Naive thymus-derived CD8-positive, alpha-beta T cell (primary cell): ENCODE measurements around the gene PANK2. TPM values are rescaled to one million over a fixed set of nuclear protein-coding genes. Genes with fewer than 3 reads are reported as not detected.
"Not testable (repeated sequence)": the region's sequence is repeated elsewhere in the genome, so short reads cannot be mapped to it uniquely, and the experiment has no call there.

Source experiments
- ATAC-seq, 2 donors: fragments of 150-1000 bp; cut with Tn5 transposase in 1 of 2; sonication (Bioruptor Pico), chemical (Tn5 transposase) in 1 of 2; 1 replicate in 1 of 2; 2 replicates in 1 of 2; pipeline ENCODE4 v1.10.0; 2021; ENCODE audit warnings: mild to moderate bottlenecking in 2 of 2, moderate library complexity in 2 of 2
- POLR2A ChIA-PET: fragments of 350-600 bp; sonication (Branson Sonifier 250); formaldehyde crosslinking; loops from one replicate; lab custom pipeline; 2021; ENCODE audit warnings: antibody characterized with exemption; lab: Charles Lee
- DNase-seq, 10 donors: peaks; one replicate each; pipeline versions ENCODE4 v3.0.0 to v3.0.0-alpha.2; 2020 to 2022
- H3K27ac Mint-ChIP-seq, 10 donors: one replicate each; pipeline ENCODE4 v1.8.0; 2020 to 2022; ENCODE audit warnings: mild to moderate bottlenecking in 10 of 10, mixed read lengths in 10 of 10, moderate library complexity in 4 of 10, inconsistent platforms in 1 of 10
- H3K27me3 Mint-ChIP-seq, 5 donors: one replicate each; pipeline ENCODE4 v1.8.0; 2021 to 2022; ENCODE audit warnings: mixed read lengths in 5 of 5
- H3K36me3 Mint-ChIP-seq, 3 donors: one replicate each; pipeline ENCODE4 v1.8.0; 2020 to 2022; ENCODE audit warnings: mixed read lengths in 3 of 3, mild to moderate bottlenecking in 2 of 3, inconsistent platforms in 1 of 3
- H3K4me1 Mint-ChIP-seq, 4 donors: one replicate each; pipeline ENCODE4 v1.8.0; 2021 to 2022; ENCODE audit warnings: mixed read lengths in 4 of 4
- H3K4me3 Mint-ChIP-seq, 10 donors: one replicate each; pipeline ENCODE4 v1.8.0; 2020 to 2022; ENCODE audit warnings: mild to moderate bottlenecking in 10 of 10, mixed read lengths in 10 of 10, moderate library complexity in 6 of 10, inconsistent platforms in 1 of 10
- H3K9me3 Mint-ChIP-seq, 9 donors: one replicate each; pipeline ENCODE4 v1.8.0; 2020 to 2022; ENCODE audit warnings: mixed read lengths in 9 of 9, mild to moderate bottlenecking in 3 of 9, inconsistent platforms in 1 of 9, moderate library complexity in 1 of 9
- polyA plus RNA-seq, 3 donors: library from polyadenylated mRNA; unstranded; fragments of 300-500 nt; fragmentation: Illumina TruSeq; gene quantifications; one replicate each; pipeline ENCODE4 v1.2.3, GENCODE V29; 2021
- total RNA-seq, 8 experiments: library from RNA in 2 of 8; stranded (reverse) in 2 of 8; gene quantifications; one replicate each; pipeline ENCODE4 v1.2.3 and lab custom pipeline; 2021 to 2026

PANK2 gene
- total and polyA plus RNA-seq, 5 experiments from 2014 or later = 32.9 to 72.5 (median 36.8) TPM

DNA sequence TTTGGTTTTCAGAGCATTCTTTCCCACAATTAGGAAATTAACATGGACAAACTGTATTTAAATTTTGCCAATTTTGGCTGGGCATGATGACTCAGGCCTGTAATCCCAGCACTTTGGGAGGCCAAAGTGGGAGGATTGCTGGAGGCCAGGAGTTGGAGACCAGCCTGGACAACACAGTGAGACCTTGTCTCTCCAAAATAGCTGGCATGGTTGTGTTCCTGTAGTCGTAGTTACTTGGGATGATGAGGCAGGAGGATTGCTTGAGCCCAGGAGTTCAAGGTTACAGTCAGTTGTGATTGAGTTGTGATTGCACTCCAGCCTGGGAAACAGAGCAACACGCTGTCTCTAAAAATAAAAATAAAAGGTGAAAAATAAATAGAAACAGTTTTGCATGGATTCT is 15.0 kb downstream of the PANK2 start:
- ATAC-seq (no peak), DNase-seq (no peak)
- peaks cover 24 to 80% (median 66%) of the 10 kb centered on the region in 4 donors for H3K4me1 Mint-ChIP-seq
- POLR2A ChIA-PET = no interaction called here
- peak overlapping the region in 4 of 10 donors; percentile 33 to 77 (median 62) for H3K27ac Mint-ChIP-seq
- no peaks in the 10 kb centered on the region for H3K9me3 Mint-ChIP-seq
- no peak overlapping the region for H3K4me3 Mint-ChIP-seq
- H3K36me3 Mint-ChIP-seq = peaks cover 0 to 29% (median 3%) of the 10 kb centered on the region in 3 donors
- no peaks in the 10 kb centered on the region for H3K27me3 Mint-ChIP-seq

DNA sequence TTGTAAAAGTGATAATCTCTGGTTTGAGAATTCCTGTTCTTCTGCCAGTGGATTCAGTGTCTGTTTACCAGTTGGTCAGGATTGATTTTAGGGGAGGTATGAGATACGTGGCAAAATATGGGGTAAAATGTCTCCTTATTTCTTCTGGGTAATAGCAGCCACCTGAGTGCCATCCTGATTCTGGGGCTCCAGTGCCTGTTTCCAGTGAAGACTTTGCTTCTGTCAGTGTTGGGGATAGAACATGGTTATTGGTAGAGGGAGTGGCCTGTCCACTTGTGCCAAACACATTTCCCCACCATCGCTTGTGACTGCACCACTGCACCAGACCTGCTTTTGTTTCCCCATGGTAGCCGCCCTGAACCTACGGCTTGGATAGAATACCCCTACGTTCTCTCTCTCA is 15.7 kb downstream of the PANK2 start:
- Mint-ChIP-seq H3K4me1 (peaks cover 21 to 74% (median 60%) of the 10 kb centered on the region in 4 donors), H3K36me3 (peaks cover 0 to 35% (median 3%) of the 10 kb centered on the region in 3 donors), H3K4me3 (no peak overlapping the region), H3K27me3 (no peaks in the 10 kb centered on the region), H3K9me3 (no peaks in the 10 kb centered on the region), H3K27ac (peak overlapping the region; percentile 9 to 77 (median 44))
- ATAC-seq (no peak), DNase-seq (no peak)
- POLR2A ChIA-PET = no interaction called here

DNA sequence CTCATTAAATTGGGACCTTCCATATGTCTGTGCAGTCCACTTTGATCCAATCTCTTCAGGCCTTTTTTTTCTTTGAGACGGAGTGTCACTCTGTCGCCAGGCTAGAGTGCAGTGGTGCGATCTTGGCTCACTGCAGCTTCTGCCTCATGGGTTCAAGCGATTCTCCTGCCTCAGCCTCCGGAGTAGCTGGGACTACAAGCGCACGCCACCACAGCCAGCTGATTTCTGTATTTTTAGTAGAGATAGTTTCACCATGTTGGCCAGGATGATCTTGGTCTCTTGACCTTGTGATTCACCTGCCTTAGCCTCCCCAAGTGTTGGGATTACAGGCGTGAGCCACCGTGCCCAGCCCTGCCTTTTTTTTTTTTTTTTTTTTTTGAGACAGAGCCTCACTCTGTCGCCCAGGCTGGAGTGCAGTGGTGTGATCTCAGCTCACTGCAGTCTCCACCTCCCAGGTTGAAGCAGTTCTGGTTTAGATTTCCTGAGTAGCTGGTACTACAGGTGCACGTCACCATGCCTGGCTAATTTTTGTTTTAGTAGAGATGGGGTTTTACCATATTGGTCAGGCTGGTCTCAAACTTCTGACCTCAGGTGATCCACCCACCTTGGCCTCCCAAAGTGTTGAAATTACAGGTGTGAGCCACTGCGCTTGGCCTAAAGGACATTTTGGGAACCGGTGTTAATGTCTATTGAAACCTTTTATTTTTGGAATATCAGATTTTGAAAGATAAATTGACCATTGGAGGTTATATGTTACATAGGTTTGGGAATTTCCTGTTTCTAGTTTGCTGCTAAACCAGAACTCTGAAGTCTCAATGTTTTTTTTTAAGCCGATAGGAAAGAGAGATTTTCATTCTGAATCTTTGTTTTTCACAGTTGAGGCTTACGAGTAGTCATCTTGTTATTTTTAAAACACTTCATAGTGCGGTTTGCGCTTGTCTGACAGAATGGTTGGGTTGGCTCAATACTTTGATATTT is 17.8 kb downstream of the PANK2 start:
- Mint-ChIP-seq H3K4me1 (peaks cover 11 to 62% (median 44%) of the 10 kb centered on the region in 4 donors), H3K27ac (peak overlapping the region; percentile 40 to 95 (median 80)), H3K4me3 (peak overlapping the region; percentile 26 to 74 (median 46)), H3K36me3 (peaks cover 0 to 56% (median 9%) of the 10 kb centered on the region in 3 donors)
- not testable (repeated sequence) for H3K27me3 Mint-ChIP-seq, H3K9me3 Mint-ChIP-seq
- DNase-seq = peak in 2 of 10 donors; percentile 15 to 27
- ATAC-seq = peak; percentile 82 to 92
- POLR2A ChIA-PET = interaction anchor here (0.6 to 0.9 kb wide), 5 partner anchors 11 to 284 kb away, joined by 3 to 6 read pairs (median 5); no protein-coding TSS in a partner anchor

DNA sequence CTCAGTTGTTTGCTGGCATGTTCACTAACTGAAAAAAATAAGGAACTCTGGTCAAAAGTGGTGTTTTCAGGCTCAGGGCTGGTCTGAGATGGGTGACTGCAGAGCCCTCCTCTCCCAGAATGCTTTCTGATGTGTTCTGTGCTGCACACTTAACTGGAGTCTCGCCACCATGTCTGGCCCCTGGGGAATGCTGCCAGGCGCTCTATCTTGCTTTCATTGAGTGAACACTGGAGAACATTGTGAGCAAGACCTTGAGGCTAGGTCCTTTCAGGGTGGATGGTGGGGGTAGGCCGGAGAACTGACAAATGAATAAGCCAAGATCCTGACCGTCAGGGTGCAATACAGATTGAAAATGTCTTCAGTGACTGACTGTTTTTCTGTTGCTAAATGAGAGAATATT is 19.5 kb downstream of the PANK2 start:
- DNase-seq (no peak), ATAC-seq (no peak)
- peak overlapping the region in 1 of 10 donors; percentile 58 for H3K4me3 Mint-ChIP-seq
- peaks cover 8 to 54% (median 33%) of the 10 kb centered on the region in 4 donors for H3K4me1 Mint-ChIP-seq
- no peaks in the 10 kb centered on the region for H3K27me3 Mint-ChIP-seq
- no peaks in the 10 kb centered on the region for H3K9me3 Mint-ChIP-seq
- H3K27ac Mint-ChIP-seq = peak overlapping the region in 4 of 10 donors; percentile 28 to 88 (median 80)
- POLR2A ChIA-PET = no interaction called here
- H3K36me3 Mint-ChIP-seq = peaks cover 0 to 65% (median 21%) of the 10 kb centered on the region in 3 donors

DNA sequence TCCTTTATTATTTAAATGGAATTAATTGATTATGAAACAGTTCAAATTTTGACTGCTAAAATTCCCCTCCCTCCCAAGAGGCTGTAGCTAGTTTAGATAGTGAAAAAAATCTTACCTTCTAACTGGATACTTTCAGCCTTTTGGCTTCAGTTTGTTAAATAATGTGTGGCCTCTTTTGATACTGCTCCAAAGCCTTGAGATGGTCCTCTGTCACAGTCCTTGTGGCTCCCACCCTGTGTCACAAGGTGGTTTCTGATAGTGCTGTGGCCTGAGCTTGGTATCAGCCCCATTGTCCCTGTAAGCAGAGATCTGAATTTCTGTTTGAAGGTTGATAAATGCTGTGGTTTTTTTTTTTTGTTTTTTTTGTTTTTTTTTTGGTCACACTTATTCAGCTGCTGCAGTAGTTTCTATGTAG is 20.8 kb downstream of the PANK2 start:
- POLR2A ChIA-PET = interaction anchor here (0.6 kb wide), 1 partner anchor 131 kb away, joined by 3 read pairs; no protein-coding TSS in a partner anchor
- peaks cover 9 to 51% (median 25%) of the 10 kb centered on the region in 4 donors for H3K4me1 Mint-ChIP-seq
- peaks cover 0 to 75% (median 27%) of the 10 kb centered on the region in 3 donors for H3K36me3 Mint-ChIP-seq
- H3K27me3 Mint-ChIP-seq = no peaks in the 10 kb centered on the region
- H3K4me3 Mint-ChIP-seq = no peak overlapping the region
- H3K9me3 Mint-ChIP-seq = no peaks in the 10 kb centered on the region
- no peak for ATAC-seq
- peak overlapping the region in 5 of 10 donors; percentile 15 to 88 (median 53) for H3K27ac Mint-ChIP-seq
- no peak for DNase-seq

DNA sequence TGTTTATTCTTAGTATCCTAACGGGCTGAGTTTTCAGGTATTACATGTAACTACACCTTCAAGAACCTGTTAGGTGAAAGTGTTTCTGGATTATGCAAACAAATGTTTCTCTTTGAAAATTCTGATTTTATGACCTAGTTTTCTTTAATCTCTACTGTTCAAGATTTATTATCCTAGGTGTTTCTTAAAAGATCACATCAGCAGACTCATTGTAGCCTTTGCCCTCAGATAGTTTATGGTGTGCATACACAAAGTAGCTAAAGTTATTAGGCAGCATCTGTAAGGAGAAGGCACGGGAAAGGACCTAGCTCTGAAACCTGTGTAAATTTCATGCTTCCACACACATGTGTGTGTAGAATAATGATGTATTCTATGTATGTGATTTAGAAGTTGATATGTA is 21.7 kb downstream of the PANK2 start:
- no peak for ATAC-seq
- DNase-seq = no peak
- POLR2A ChIA-PET = no interaction called here
- Mint-ChIP-seq H3K4me1 (peaks cover 12 to 51% (median 28%) of the 10 kb centered on the region in 4 donors), H3K36me3 (peaks cover 0 to 84% (median 33%) of the 10 kb centered on the region in 3 donors), H3K4me3 (no peak overlapping the region), H3K27me3 (no peaks in the 10 kb centered on the region), H3K9me3 (no peaks in the 10 kb centered on the region), H3K27ac (peak overlapping the region in 1 of 10 donors; percentile 88)

DNA sequence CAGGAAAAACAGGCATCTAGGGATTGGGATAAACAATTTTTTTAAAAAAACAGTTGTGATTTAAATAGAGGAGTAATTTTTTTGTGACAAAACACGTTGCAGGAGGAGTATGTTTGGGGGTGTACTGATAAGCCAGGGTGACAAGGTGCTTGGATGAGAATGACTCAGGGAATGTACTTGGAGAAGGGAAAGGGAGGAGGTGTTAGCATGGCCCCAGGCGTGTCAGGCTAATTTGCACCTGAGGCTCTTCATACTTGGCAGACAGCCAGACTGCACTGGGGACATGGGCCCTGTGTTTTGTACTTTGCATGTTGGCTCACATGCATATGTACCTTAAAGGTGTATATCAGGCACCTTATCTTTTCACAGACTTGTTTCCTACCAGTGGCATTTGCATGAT is 22.8 kb downstream of the PANK2 start:
- ATAC-seq (no peak), DNase-seq (no peak)
- POLR2A ChIA-PET = no interaction called here
- Mint-ChIP-seq H3K4me1 (peaks cover 12 to 50% (median 31%) of the 10 kb centered on the region in 4 donors), H3K9me3 (no peaks in the 10 kb centered on the region), H3K27ac (peak overlapping the region in 3 of 10 donors; percentile 40 to 56 (median 54)), H3K27me3 (no peaks in the 10 kb centered on the region), H3K36me3 (peaks cover 0 to 95% (median 33%) of the 10 kb centered on the region in 3 donors), H3K4me3 (no peak overlapping the region)

DNA sequence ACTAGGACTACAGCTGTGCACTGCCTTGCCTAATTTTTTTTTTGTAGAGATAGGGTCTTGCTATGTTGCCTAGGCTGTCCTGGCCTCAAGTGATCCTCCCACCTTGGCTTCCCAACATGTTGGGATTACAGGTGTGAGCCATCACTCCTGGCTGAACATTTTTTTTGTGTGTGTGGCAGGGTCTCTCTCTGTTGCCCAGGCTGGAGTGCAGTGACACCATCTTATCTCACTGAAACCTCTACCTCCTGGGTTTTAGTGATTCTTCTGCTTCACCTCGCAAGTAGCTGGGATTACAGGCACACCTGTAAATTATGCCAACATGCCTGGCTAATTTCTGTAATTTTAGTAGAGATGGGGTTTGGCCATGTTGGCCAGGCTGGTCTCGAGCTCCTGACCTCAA is 25.3 kb downstream of the PANK2 start:
- POLR2A ChIA-PET = no interaction called here
- no peaks in the 10 kb centered on the region for H3K9me3 Mint-ChIP-seq
- H3K4me1 Mint-ChIP-seq = peaks cover 12 to 33% (median 25%) of the 10 kb centered on the region in 4 donors
- ATAC-seq = no peak
- peak overlapping the region in 3 of 10 donors; percentile 2 to 83 (median 18) for H3K27ac Mint-ChIP-seq
- DNase-seq = no peak
- no peak overlapping the region for H3K4me3 Mint-ChIP-seq
- peaks cover 3 to 93% (median 30%) of the 10 kb centered on the region in 3 donors for H3K36me3 Mint-ChIP-seq
- H3K27me3 Mint-ChIP-seq = no peaks in the 10 kb centered on the region

DNA sequence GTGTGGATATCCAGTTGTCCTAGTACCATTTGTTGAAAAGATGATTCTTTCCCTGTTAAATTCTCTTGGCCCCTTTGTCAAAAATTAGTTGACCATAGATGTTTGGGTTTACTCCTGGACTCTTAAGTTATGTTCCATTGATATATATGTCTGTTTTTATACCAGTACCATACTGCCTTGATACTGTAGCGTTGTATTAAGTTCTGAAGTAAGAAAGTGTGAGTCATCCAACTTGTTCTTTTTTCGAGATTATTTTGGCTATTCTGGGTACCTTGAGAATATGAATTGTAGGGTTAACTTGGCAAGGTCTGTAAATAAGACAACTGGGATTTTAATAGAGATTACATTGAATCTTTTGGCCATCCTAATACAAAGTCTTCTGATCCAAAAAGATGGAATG is 26.5 kb downstream of the PANK2 start:
- POLR2A ChIA-PET = no interaction called here
- no peak for ATAC-seq

DNA sequence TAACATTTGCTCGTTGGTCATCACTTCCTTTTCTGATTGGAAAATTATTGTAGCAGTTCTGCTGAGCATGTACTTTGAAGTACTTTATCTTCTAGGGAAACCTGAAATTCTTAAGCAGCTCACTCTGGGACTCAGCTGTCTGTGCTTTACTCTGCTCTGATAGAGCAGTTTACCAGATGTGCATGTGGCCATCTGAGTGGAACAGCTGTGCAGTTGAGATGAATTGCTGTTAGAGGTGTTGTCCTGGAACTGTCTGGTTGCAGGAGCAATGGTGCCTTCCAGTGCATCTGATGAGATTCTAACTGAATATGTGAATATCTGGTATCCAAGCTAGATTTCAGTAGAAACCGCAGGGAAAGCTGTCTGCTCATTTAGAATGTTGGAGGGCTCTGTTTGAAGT is 27.2 kb downstream of the PANK2 start:
- Mint-ChIP-seq H3K27me3 (no peaks in the 10 kb centered on the region), H3K27ac (peak overlapping the region in 7 of 10 donors; percentile 15 to 63 (median 45)), H3K4me1 (peaks cover 12 to 26% (median 21%) of the 10 kb centered on the region in 4 donors), H3K36me3 (peaks cover 4 to 90% (median 27%) of the 10 kb centered on the region in 3 donors), H3K9me3 (no peaks in the 10 kb centered on the region), H3K4me3 (no peak overlapping the region)
- ATAC-seq (no peak), DNase-seq (no peak)
- POLR2A ChIA-PET = interaction anchor here (0.5 kb wide), 1 partner anchor 129 kb away, joined by 3 read pairs; no protein-coding TSS in a partner anchor

More for the DNA sequence above, 26.5 kb downstream of the PANK2 start:
- H3K4me1 Mint-ChIP-seq = peaks cover 12 to 28% (median 21%) of the 10 kb centered on the region in 4 donors
- H3K36me3 Mint-ChIP-seq = peaks cover 4 to 93% (median 27%) of the 10 kb centered on the region in 3 donors
- peak overlapping the region in 5 of 10 donors; percentile 32 to 63 (median 52) for H3K27ac Mint-ChIP-seq
- H3K27me3 Mint-ChIP-seq = no peaks in the 10 kb centered on the region
- H3K9me3 Mint-ChIP-seq = no peaks in the 10 kb centered on the region
- no peak overlapping the region for H3K4me3 Mint-ChIP-seq
- DNase-seq = no peak

DNA sequence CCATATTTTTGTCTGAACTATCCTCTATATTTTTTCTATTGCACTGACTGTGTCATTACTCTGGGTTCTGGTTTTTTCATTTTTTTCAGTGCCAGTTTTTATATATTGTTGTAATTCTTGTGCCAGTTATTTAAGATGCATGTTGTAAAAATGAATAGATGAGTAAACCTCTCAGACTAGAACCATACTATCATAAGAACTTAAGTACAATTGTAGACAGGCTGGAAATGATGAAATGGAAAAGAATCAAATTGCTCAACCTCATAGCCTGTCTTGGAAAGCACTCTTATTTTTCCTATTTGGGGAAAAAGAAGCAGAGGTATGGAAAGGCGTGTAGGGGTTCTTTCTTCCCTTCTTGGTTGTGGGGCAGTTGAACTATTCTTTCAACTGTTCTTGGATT is 30.2 kb downstream of the PANK2 start:
- H3K4me1 Mint-ChIP-seq = peaks cover 17 to 51% (median 34%) of the 10 kb centered on the region in 4 donors
- H3K36me3 Mint-ChIP-seq = peaks cover 4 to 90% (median 13%) of the 10 kb centered on the region in 3 donors
- no peak overlapping the region for H3K4me3 Mint-ChIP-seq
- peak overlapping the region in 6 of 10 donors; percentile 12 to 80 (median 50) for H3K27ac Mint-ChIP-seq
- POLR2A ChIA-PET = interaction anchor here (1.7 kb wide), 1 partner anchor 11 kb away, joined by 3 read pairs; no protein-coding TSS in a partner anchor
- ATAC-seq = no peak
- no peaks in the 10 kb centered on the region for H3K27me3 Mint-ChIP-seq
- DNase-seq = no peak
- H3K9me3 Mint-ChIP-seq = no peaks in the 10 kb centered on the region

DNA sequence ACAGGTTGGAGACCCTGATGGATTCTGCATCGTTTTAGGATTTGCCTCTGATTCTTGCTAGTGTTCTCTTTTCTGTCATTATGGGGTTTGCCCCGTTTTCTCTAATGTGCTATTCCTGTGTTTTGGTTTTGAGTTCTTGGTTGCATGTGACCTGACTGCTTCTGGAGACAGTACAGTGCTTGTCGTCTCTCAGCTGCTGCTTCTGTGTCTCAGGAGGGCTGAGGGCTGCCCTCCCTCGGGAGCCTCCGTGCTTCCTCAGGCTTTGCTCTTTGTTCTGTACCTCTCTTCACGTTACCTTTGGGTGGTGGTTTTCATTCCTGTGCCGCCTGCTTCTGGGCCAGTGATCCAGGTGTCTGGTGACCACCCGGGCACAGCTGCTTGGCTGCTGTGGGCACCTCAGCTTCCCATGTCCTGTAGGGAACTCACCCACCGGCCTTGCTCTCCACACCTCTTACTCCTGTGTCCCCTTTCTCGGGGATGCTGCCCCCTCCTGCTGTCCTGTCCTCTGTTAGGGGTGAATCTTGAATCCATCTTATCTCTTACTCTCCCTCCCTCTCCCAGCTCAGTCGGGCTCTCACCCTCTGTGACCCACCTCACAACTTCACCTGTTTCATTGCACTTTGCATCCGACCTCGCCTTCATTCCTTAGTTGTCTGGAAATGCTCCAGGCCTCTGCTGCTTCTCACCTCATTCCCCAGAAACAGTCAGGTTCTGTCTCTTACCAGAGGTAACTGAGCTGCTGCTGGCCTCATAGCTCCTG is 33.2 kb downstream of the PANK2 start:
- DNase-seq = no peak
- Mint-ChIP-seq H3K27ac (peak overlapping the region; percentile 31 to 89 (median 76)), H3K27me3 (no peaks in the 10 kb centered on the region), H3K9me3 (no peaks in the 10 kb centered on the region), H3K4me3 (peak overlapping the region in 1 of 10 donors; percentile 30), H3K4me1 (peaks cover 20 to 52% (median 40%) of the 10 kb centered on the region in 4 donors), H3K36me3 (peaks cover 3 to 76% (median 4%) of the 10 kb centered on the region in 3 donors)
- POLR2A ChIA-PET = interaction anchor here (2.0 kb wide), 1 partner anchor 10 kb away, joined by 5 read pairs; no protein-coding TSS in a partner anchor
- no peak for ATAC-seq
